HL-60/S4 treated with retinoic acid at 250 ng/mL for 4 days and 3 days (cell line): ENCODE measurements around the gene CSMD2.

Experiments used
- in situ Hi-C: fragments of 300-500 bp; cut with MboI; formaldehyde crosslinking; loops from 2 replicates; pipeline ENCODE4 v1.7.0; 2022; ENCODE audit warnings: low sequenced_read_pairs

Gene CSMD2

GRCh38 chr1:33477451-33477850 lies 687.6 kb downstream of the CSMD2 start:
- in situ Hi-C loops: no loop called here

- in situ Hi-C loops: no loop called here
Measured at GRCh38 chr1:33473900-33474299, 691.1 kb downstream of the CSMD2 start.

GRCh38 chr1:33472269-33472980 lies 692.6 kb downstream of the CSMD2 start, which contains the start of gene ZSCAN20:
Gene ZSCAN20, plus strand, starts transcription at chr1:33472645. Its CDS starts 6,644 bp downstream, at chr1:33479289.
- in situ Hi-C loops: no loop called here

- in situ Hi-C loops: no loop called here
Measured at GRCh38 chr1:33471416-33471815, 693.6 kb downstream of the CSMD2 start.

GRCh38 chr1:33470495-33471012 lies 694.5 kb downstream of the CSMD2 start:
- in situ Hi-C loops: no loop called here

GRCh38 chr1:33469691-33470090 lies 695.3 kb downstream of the CSMD2 start:
- in situ Hi-C loops: no loop called here

- in situ Hi-C loops: no loop called here
Measured at GRCh38 chr1:33468967-33469366, 696.1 kb downstream of the CSMD2 start.

GRCh38 chr1:33468531-33468930 lies 696.5 kb downstream of the CSMD2 start:
- in situ Hi-C loops: no loop called here

- in situ Hi-C loops: no loop called here
Measured at GRCh38 chr1:33468011-33468410, 697.0 kb downstream of the CSMD2 start.

GRCh38 chr1:33466159-33466558 lies 698.9 kb downstream of the CSMD2 start:
- in situ Hi-C loops: no loop called here

GRCh38 chr1:33465316-33465715 lies 699.7 kb downstream of the CSMD2 start:
- in situ Hi-C loops: no loop called here

- in situ Hi-C loops: no loop called here
Measured at GRCh38 chr1:33464552-33464951, 700.5 kb downstream of the CSMD2 start.
